Psoas muscle (tissue), 8 donors: Measurements from ENCODE around the gene PEX14. TPM values are rescaled to one million over a fixed set of nuclear protein-coding genes. Genes with fewer than 3 reads are reported as not detected.

Source experiments
- ATAC-seq, 4 donors: fragments of 200-7000 bp; cut with Tn5 transposase; one replicate each; pipeline ENCODE4 v1.9.1; 2020; ENCODE audit warnings: moderate library complexity in 3 of 4, mild to moderate bottlenecking in 2 of 4
- DNase-seq, 2 donors: peaks; one replicate each; pipeline ENCODE4 v3.0.0-alpha.2; 2020
- H3K27ac ChIP-seq: fragments of 200-600 bp; one replicate; pipeline ENCODE4 v1.8.0; 2022
- H3K27me3 ChIP-seq, 3 donors: fragments of 200-600 bp in 1 of 3; one replicate each; pipeline versions ENCODE4 v1.6.1 to v1.8.0; 2013 to 2022; ENCODE audit warnings: low read length in 2 of 3, mild to moderate bottlenecking in 2 of 3, moderate library complexity in 1 of 3; ENCODE audit not compliant: insufficient read depth in 3 of 3
- H3K36me3 ChIP-seq, 2 donors: fragments of 200-600 bp in 1 of 2; one replicate each; pipeline versions ENCODE4 v1.6.1 to v1.8.0; 2013 to 2022; ENCODE audit warnings: low read depth in 1 of 2, mild to moderate bottlenecking in 1 of 2, moderate library complexity in 1 of 2; ENCODE audit not compliant: insufficient read depth in 1 of 2
- H3K4me1 ChIP-seq: fragments of 200-600 bp; one replicate; pipeline ENCODE4 v1.8.0; 2022
- H3K4me3 ChIP-seq: fragments of 200-600 bp; one replicate; pipeline ENCODE4 v1.8.0; 2022; ENCODE audit warnings: mild to moderate bottlenecking
- H3K9me3 ChIP-seq: fragments of 200-600 bp; one replicate; pipeline ENCODE4 v1.8.0; 2022
- CTCF ChIP-seq: fragments of 200-600 bp; IDR thresholded peaks from one replicate; pipeline ENCODE4 v1.8.0; 2022; ENCODE audit warnings: antibody characterized with exemption
- WGBS, 3 donors: extraction: QIAGEN DNeasy Blood & Tissue Kit; methylation state at CpG; one replicate each; pipeline versions ENCODE4 v1.1.6 to v1.1.7; 2013; 5-methylcytosine and 5-hydroxymethylcytosine counted together
- intact Hi-C, 2 donors: fragments of 100-400 bp; cut with DNase I; formaldehyde crosslinking; loops; one replicate each; pipeline versions ENCODE4 v1.11.0 to v1.14.2; 2022
- polyA plus RNA-seq, 3 donors: library from polyadenylated mRNA; stranded (reverse); fragments of 200-250 nt; gene quantifications; one replicate each; pipeline ENCODE4 v1.2.3, GENCODE V29; 2013
- total RNA-seq, 4 donors: library from RNA; stranded (reverse); fragmentation: NEBNext Ultra II Directional in 2 of 4; extraction: Animal tissue kit (Norgen Biotek cat#: 25700) in 2 of 4; gene quantifications; one replicate each; pipeline versions ENCODE4 v1.2.1 to v1.2.4, GENCODE V29; 2021 to 2023
- donor health status: healthy with polysubstance abuse.
- donor health status: DM: no; HTN: no; CAD: no; lungs with moderate emphysema.
- donor health status: Bipolar disorder and iron deficiency.
- donor health status: healthy.
- donor health status: DM: yes; HTN: yes; CAD: no.
- donor health status: DM: no; HTN: no; CAD: no.
- donor health status: DM: no; HTN: no; CAD: no.
- donor health status: DM: yes; HTN: yes; CAD: no.

The PEX14 gene
- total and polyA plus RNA-seq, 7 donors, result 13.7 to 23.5 (median 20.7) TPM

GRCh38 chr1:10506677-10507047, 31.9 kb downstream of the PEX14 start:
- Histone ChIP-seq H3K4me3 (no peak overlapping the region), H3K36me3 (no peaks in the 10 kb centered on the region), H3K4me1 (peaks cover 40% of the 10 kb centered on the region), H3K27me3 (no peaks in the 10 kb centered on the region), H3K27ac (no peak overlapping the region), H3K9me3 (no peaks in the 10 kb centered on the region)
- ATAC-seq (no peak), DNase-seq (no peak)
- TF ChIP-seq CTCF, result no peak
- intact Hi-C loops, result loop anchor here in 1 of 2 donors (5.0 kb wide), 1 partner anchor 361 kb away; no protein-coding TSS in a partner anchor
- 70 to 84% (median 75%) methylated on average over 4 of the region's 4 CpGs for WGBS, 3 donors

- DNase-seq (peak; percentile 61 to 81), ATAC-seq (peak; percentile 74 to 82 (median 78))
- no peaks in the 10 kb centered on the region for H3K36me3 ChIP-seq
- intact Hi-C loops, result loop anchor here in 1 of 2 donors (5.0 kb wide), 1 partner anchor 360 kb away; no protein-coding TSS in a partner anchor
- no peaks in the 10 kb centered on the region for H3K27me3 ChIP-seq
- H3K4me1 ChIP-seq, result peaks cover 46% of the 10 kb centered on the region
- no peak overlapping the region for H3K4me3 ChIP-seq
- 72 to 75% (median 74%) methylated on average over 17 of the region's 17 CpGs for WGBS, 3 donors
- TF ChIP-seq CTCF, result peak; percentile 87
- no peak overlapping the region for H3K27ac ChIP-seq
- no peaks in the 10 kb centered on the region for H3K9me3 ChIP-seq
These were observed 32.5 kb downstream of the PEX14 start for GRCh38 chr1:10507111-10507879.

GRCh38 chr1:10508511-10508951, 33.8 kb downstream of the PEX14 start:
- Histone ChIP-seq H3K9me3 (no peaks in the 10 kb centered on the region), H3K27ac (no peak overlapping the region), H3K4me1 (peaks cover 57% of the 10 kb centered on the region), H3K36me3 (no peaks in the 10 kb centered on the region), H3K4me3 (no peak overlapping the region), H3K27me3 (no peaks in the 10 kb centered on the region)
- 42 to 56% (median 53%) methylated on average over 3 of the region's 3 CpGs for WGBS, 3 donors
- DNase-seq (no peak), ATAC-seq (peak in 2 of 4 donors; percentile 33 to 43)
- intact Hi-C loops, result loop anchor here in 1 of 2 donors (5.0 kb wide), 1 partner anchor 359 kb away; no protein-coding TSS in a partner anchor
- TF ChIP-seq CTCF, result no peak

GRCh38 chr1:10509809-10510509, 35.2 kb downstream of the PEX14 start:
- H3K9me3 ChIP-seq, result no peaks in the 10 kb centered on the region

More at GRCh38 chr1:10509809-10510509, 35.2 kb downstream of the PEX14 start:
- intact Hi-C loops, result loop anchor here (5.0 kb wide), 3 partner anchors 277 to 357 kb away; no protein-coding TSS in a partner anchor
- DNase-seq, result no peak
- WGBS, 3 donors, result 78 to 87% (median 81%) methylated on average over 6 of the region's 6 CpGs
- Histone ChIP-seq H3K27me3 (no peaks in the 10 kb centered on the region), H3K4me1 (peaks cover 65% of the 10 kb centered on the region), H3K36me3 (no peaks in the 10 kb centered on the region), H3K27ac (peak overlapping the region; percentile 43), H3K4me3 (no peak overlapping the region)
- no peak for ATAC-seq
- no peak for TF ChIP-seq CTCF
